Endothelial cell of umbilical vein (primary cell): ENCODE data around the gene FXYD6. TPM values are rescaled to one million over a fixed set of nuclear protein-coding genes. Genes with fewer than 3 reads are reported as not detected.

Experiments
- BruUV-seq: library from RNA; stranded (reverse); fragments of 400-500 nt; replicated peaks from 2 replicates; lab custom pipeline; 2021; lab: Mats Ljungman, UMichigan
- CTCF ChIA-PET: fragments of 300-600, 350-600 bp; sonication (Branson Sonifier 250); formaldehyde crosslinking; loops from one replicate; lab custom pipeline; 2021; ENCODE audit warnings: antibody characterized with exemption, inconsistent platforms; lab: Charles Lee
- POLR2A ChIA-PET: fragments of 300-600, 350-600 bp; sonication (Branson Sonifier 250); formaldehyde crosslinking; loops from one replicate; lab custom pipeline; 2021; ENCODE audit warnings: antibody characterized with exemption, inconsistent platforms; lab: Charles Lee
- DNase-seq: peaks from one replicate; pipeline ENCODE4 v3.0.0-alpha.2; 2011; ENCODE audit warnings: low read depth, low spot score
- FAIRE-seq: peaks from 2 replicates; lab custom pipeline; 2011; peaks lifted over from hg19 to GRCh38; lab: Jason Lieb, UNC
- H2AFZ ChIP-seq: 2 replicates; pipeline ENCODE4 v1.6.0; 2012; ENCODE audit warnings: low read depth, low read length, control low read depth, inconsistent platforms
- H3K27ac ChIP-seq: 2 replicates; pipeline ENCODE4 v1.5.1; 2011; ENCODE audit warnings: low read depth, mild to moderate bottlenecking, control low read depth, low read length, moderate library complexity; ENCODE audit not compliant: insufficient read depth
- H3K27me3 ChIP-seq, 2 experiments: 2 replicates each; pipeline versions ENCODE4 v1.6.0 to v1.6.1; 2011; ENCODE audit warnings: low read length in 2 of 2, mixed read lengths in 1 of 2; ENCODE audit not compliant: control insufficient read depth in 2 of 2, insufficient read depth in 2 of 2
- H3K36me3 ChIP-seq, 2 experiments: 2 replicates in 1 of 2; 3 replicates in 1 of 2; pipeline ENCODE4 v1.5.1; 2011; ENCODE audit warnings: low read length in 2 of 2, mild to moderate bottlenecking in 1 of 2, moderate library complexity in 1 of 2; ENCODE audit not compliant: control insufficient read depth in 2 of 2, insufficient read depth in 2 of 2; ENCODE audit errors: extremely low read depth in 1 of 2
- H3K4me1 ChIP-seq: 3 replicates; pipeline ENCODE4 v1.5.1; 2011; ENCODE audit warnings: mild to moderate bottlenecking, low read length; ENCODE audit not compliant: control insufficient read depth, insufficient read depth; ENCODE audit errors: extremely low read depth
- H3K4me2 ChIP-seq: 2 replicates; pipeline ENCODE4 v1.6.1; 2011; ENCODE audit warnings: low read length, control low read depth, mixed read lengths; ENCODE audit not compliant: insufficient read depth
- H3K4me3 ChIP-seq, 3 experiments: fragments of 200-600 bp in 1 of 3; sonication (generic), shearing (Covaris generic) in 1 of 3; replicated peaks in 1 of 3; 2 replicates each; pipeline ENCODE4 v1.5.1; 2011 to 2016; ENCODE audit warnings: control low read depth in 3 of 3, low read length in 3 of 3, mild to moderate bottlenecking in 2 of 3, inconsistent platforms in 1 of 3, low read depth in 1 of 3, moderate library complexity in 1 of 3; ENCODE audit not compliant: insufficient read depth in 1 of 3
- H3K79me2 ChIP-seq: 2 replicates; pipeline ENCODE4 v1.6.0; 2012; ENCODE audit warnings: low read length, inconsistent platforms; ENCODE audit not compliant: control insufficient read depth, insufficient read depth
- H3K9ac ChIP-seq: replicated peaks from 2 replicates; pipeline ENCODE3; 2011; ENCODE audit warnings: low read length, control low read depth; ENCODE audit not compliant: insufficient read depth; ENCODE audit errors: extremely low read depth
- H3K9me1 ChIP-seq: replicated peaks from 3 replicates; pipeline ENCODE4 v1.6.0; 2011; ENCODE audit warnings: mild to moderate bottlenecking, low read length; ENCODE audit not compliant: control insufficient read depth, insufficient read depth; ENCODE audit errors: extremely low read depth
- H3K9me3 ChIP-seq: replicated peaks from 2 replicates; pipeline ENCODE4 v1.5.1; 2012; ENCODE audit warnings: low read length, inconsistent platforms; ENCODE audit not compliant: control insufficient read depth, insufficient read depth
- H4K20me1 ChIP-seq: replicated peaks from 2 replicates; pipeline ENCODE3; 2011; ENCODE audit warnings: mild to moderate bottlenecking, low read length; ENCODE audit not compliant: control insufficient read depth, insufficient read depth; ENCODE audit errors: extremely low read depth
- EZH2 ChIP-seq: IDR thresholded peaks from 2 replicates; pipeline ENCODE4 v1.6.1; 2012; ENCODE audit warnings: borderline replicate concordance, low read depth, mild to moderate bottlenecking, moderate library complexity, low read length, inconsistent platforms; ENCODE audit not compliant: severe bottlenecking
- FOS ChIP-seq: IDR thresholded peaks from 2 replicates; pipeline ENCODE4 v1.6.1; 2011; ENCODE audit warnings: mild to moderate bottlenecking, low read length, moderate library complexity, borderline replicate concordance; ENCODE audit not compliant: insufficient read depth
- GATA2 ChIP-seq: IDR thresholded peaks from 2 replicates; pipeline ENCODE4 v1.7.0; 2011; ENCODE audit warnings: low read depth, mild to moderate bottlenecking, moderate library complexity, mixed read lengths, low read length; ENCODE audit not compliant: insufficient read length, insufficient read depth
- JUN ChIP-seq: IDR thresholded peaks from 2 replicates; pipeline ENCODE4 v1.6.1; 2011; ENCODE audit warnings: borderline replicate concordance, low read depth; ENCODE audit not compliant: insufficient read length, insufficient read depth
- MYC ChIP-seq: IDR thresholded peaks from one replicate; pipeline ENCODE4 v1.6.1; 2011; ENCODE audit warnings: mild to moderate bottlenecking, low read depth, low read length
- POLR2A ChIP-seq: IDR thresholded peaks from 2 replicates; pipeline ENCODE4 v1.6.1; 2012; ENCODE audit warnings: low read depth, mild to moderate bottlenecking, control low read depth, low read length
- POLR2AphosphoS5 ChIP-seq: IDR thresholded peaks from 2 replicates; pipeline ENCODE4 v1.6.1; 2012; ENCODE audit warnings: low read depth, mild to moderate bottlenecking, control low read depth, low read length, moderate library complexity; ENCODE audit not compliant: insufficient read depth
- dilution Hi-C: fragments of 300-500 bp; cut with MboI; formaldehyde crosslinking; loops from one replicate; pipeline ENCODE4 v1.15.0; 2019; ENCODE audit warnings: low sequenced_read_pairs; ENCODE audit not compliant: extremely low pct_ligation_motif_present
- intact Hi-C: fragments of 100-400 bp; cut with micrococcal nuclease; formaldehyde crosslinking; loops from one replicate; pipeline ENCODE4 v1.10.0; 2022
- polyA plus RNA-seq, 4 experiments: library from polyadenylated mRNA; depleted of rRNA in 3 of 4; stranded (reverse) in 3 of 4; unstranded in 1 of 4; fragments of >200 nt; gene quantifications; 2 replicates each; pipeline versions ENCODE4 v1.2.1 to v1.2.3, GENCODE V29; 2011 to 2012; ENCODE audit warnings: missing spikeins in 1 of 4
- total RNA-seq: library from RNA; stranded (reverse); gene quantifications from 2 replicates; pipeline ENCODE4 v1.2.3, GENCODE V29; 2021
- TF ChIP-seq, protein P1 (sequence below): IDR thresholded peaks from 2 replicates; pipeline ENCODE4 v1.6.1; 2011; ENCODE audit not compliant: insufficient read depth, insufficient read length
- TF ChIP-seq, protein P2 (sequence below), 2 donors: IDR thresholded peaks; 1 replicate in 1 of 2; 2 replicates in 1 of 2; pipeline ENCODE4 v1.5.1; 2011; ENCODE audit warnings: low read length in 2 of 2, mild to moderate bottlenecking in 2 of 2, moderate library complexity in 2 of 2, control low read depth in 1 of 2, inconsistent platforms in 1 of 2, low read depth in 1 of 2; ENCODE audit not compliant: insufficient read depth in 1 of 2; ENCODE audit errors: extremely low read depth in 1 of 2

The FXYD6 gene
- total and polyA plus RNA-seq, 2 donors (not counting 3 experiments of a cell fraction or from before 2014, with no cell fraction given) = 1.4 to 8.7 TPM

DNA sequence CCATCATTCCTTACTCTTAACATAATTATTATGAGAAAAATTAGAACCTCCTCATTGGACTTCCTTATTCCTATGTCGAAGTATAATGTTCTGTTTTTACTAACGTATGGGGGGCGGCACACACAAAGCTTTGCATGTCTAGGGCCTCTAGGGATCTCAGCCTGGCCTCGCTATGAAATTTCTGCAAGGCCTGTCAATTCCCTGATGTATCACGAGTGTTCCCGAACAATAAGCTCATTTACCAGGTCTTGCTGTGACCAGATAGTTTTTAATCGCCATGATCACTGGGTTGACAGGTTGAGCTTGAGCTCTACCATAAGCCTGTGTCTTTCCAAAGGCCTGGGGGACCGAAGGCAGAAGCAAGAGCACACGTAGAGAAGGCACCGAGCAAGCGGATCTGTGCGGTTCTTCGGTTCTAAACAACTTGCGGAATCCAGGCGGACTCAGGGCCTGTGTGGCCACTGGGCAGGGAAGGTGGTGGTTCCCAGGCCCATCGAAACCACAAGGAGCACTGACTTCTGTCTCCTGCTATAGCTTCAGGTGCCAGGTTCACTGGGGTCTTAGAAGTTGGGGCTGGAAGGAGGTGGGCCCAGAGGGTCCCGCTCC lies 41.5 kb downstream of the FXYD6 start:
- FAIRE-seq (no peak), DNase-seq (no peak)
- ChIA-PET CTCF (interaction anchor here (1.1 to 3.3 kb wide), 4 partner anchors 9 to 111 kb away, joined by 4 to 27 read pairs (median 7); no protein-coding TSS in a partner anchor), POLR2A (no interaction called here)
- no TSS peak for BruUV-seq
- H3K4me2 ChIP-seq = no peak overlapping the region
- no peaks in the 10 kb centered on the region for H4K20me1 ChIP-seq
- dilution Hi-C loops (no loop called here), intact Hi-C loops (no loop called here)
- TF ChIP-seq MYC (no peak), JUN (no peak), FOS (no peak), POLR2AphosphoS5 (no peak), POLR2A (no peak), EZH2 (no peak), GATA2 (no peak)
- TF ChIP-seq, protein P1, sequence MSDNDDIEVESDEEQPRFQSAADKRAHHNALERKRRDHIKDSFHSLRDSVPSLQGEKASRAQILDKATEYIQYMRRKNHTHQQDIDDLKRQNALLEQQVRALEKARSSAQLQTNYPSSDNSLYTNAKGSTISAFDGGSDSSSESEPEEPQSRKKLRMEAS = no peak
- TF ChIP-seq, protein P2, sequence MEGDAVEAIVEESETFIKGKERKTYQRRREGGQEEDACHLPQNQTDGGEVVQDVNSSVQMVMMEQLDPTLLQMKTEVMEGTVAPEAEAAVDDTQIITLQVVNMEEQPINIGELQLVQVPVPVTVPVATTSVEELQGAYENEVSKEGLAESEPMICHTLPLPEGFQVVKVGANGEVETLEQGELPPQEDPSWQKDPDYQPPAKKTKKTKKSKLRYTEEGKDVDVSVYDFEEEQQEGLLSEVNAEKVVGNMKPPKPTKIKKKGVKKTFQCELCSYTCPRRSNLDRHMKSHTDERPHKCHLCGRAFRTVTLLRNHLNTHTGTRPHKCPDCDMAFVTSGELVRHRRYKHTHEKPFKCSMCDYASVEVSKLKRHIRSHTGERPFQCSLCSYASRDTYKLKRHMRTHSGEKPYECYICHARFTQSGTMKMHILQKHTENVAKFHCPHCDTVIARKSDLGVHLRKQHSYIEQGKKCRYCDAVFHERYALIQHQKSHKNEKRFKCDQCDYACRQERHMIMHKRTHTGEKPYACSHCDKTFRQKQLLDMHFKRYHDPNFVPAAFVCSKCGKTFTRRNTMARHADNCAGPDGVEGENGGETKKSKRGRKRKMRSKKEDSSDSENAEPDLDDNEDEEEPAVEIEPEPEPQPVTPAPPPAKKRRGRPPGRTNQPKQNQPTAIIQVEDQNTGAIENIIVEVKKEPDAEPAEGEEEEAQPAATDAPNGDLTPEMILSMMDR (IDR thresholded peaks at IDR 0.05; ENCODE audit: extremely low read depth in 1 of 2, insufficient read depth in 1 of 2, low read depth in 1 of 2, low read length in 2 of 2) = no peak
- no peaks in the 10 kb centered on the region for H3K9me1 ChIP-seq
- peaks cover 5% of the 10 kb centered on the region for H3K4me1 ChIP-seq
- H3K9me3 ChIP-seq = no peaks in the 10 kb centered on the region
- H3K27me3 ChIP-seq = peaks cover 0 to 10% of the 10 kb centered on the region in 2 experiments
- H2AFZ ChIP-seq = no peak overlapping the region
- no peak overlapping the region for H3K9ac ChIP-seq
- H3K36me3 ChIP-seq = no peaks in the 10 kb centered on the region
- H3K79me2 ChIP-seq = no peaks in the 10 kb centered on the region
- H3K27ac ChIP-seq = no peak overlapping the region
- no peak overlapping the region for H3K4me3 ChIP-seq
